Coronary artery (tissue), 2 donors: ENCODE data around the gene MPP4.

ENCODE experiments used
- DNase-seq: peaks from one replicate; pipeline ENCODE4 v3.0.0-alpha.2; 2017; ENCODE audit warnings: low spot score
- H3K27ac ChIP-seq, 2 donors: fragments of 200-600 bp; sonication (generic); one replicate each; pipeline ENCODE4 v1.5.1; 2016 to 2019
- H3K4me3 ChIP-seq: fragments of 200-600 bp; sonication (generic); 2 replicates; pipeline ENCODE4 v1.5.1; 2016; ENCODE audit warnings: mild to moderate bottlenecking, moderate library complexity
- TF ChIP-seq, protein P1 (sequence below): fragments of 200-600 bp; sonication (generic); IDR thresholded peaks from one replicate; pipeline ENCODE4 v1.5.1; 2019; ENCODE audit warnings: antibody characterized with exemption

The MPP4 gene

DNA sequence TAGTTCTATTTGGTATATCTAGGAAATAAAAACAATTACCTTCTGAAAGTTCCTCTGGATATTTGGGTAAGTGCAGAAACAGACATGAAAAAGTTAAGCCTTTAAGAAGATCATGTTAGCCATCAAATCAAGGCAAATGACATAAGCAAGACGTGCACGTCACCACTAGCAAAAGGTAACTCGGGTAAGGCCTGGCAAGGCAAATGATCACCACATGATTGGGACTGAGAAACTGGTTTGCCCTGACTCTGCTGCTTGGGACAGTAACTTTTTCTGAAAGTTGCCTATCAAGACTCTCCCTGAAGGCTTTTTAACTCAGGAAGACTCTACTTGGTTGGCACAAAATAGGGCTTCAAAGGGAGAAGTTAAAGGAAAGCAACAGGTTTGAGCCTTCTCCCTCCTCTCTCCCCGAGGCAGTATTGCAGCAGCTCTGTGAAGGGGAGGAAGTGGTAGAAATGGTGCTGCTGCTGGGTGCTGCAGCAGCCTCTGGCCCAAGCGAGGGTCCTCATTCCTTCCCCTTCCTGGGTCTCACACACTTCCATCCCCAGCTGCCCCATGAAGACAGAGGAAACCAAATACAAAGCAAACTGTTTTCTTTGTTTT is 38.0 kb downstream of the MPP4 start:
- Histone ChIP-seq H3K4me3 (no peak overlapping the region), H3K27ac (no peak overlapping the region)
- no peak for DNase-seq
- TF ChIP-seq, protein P1, sequence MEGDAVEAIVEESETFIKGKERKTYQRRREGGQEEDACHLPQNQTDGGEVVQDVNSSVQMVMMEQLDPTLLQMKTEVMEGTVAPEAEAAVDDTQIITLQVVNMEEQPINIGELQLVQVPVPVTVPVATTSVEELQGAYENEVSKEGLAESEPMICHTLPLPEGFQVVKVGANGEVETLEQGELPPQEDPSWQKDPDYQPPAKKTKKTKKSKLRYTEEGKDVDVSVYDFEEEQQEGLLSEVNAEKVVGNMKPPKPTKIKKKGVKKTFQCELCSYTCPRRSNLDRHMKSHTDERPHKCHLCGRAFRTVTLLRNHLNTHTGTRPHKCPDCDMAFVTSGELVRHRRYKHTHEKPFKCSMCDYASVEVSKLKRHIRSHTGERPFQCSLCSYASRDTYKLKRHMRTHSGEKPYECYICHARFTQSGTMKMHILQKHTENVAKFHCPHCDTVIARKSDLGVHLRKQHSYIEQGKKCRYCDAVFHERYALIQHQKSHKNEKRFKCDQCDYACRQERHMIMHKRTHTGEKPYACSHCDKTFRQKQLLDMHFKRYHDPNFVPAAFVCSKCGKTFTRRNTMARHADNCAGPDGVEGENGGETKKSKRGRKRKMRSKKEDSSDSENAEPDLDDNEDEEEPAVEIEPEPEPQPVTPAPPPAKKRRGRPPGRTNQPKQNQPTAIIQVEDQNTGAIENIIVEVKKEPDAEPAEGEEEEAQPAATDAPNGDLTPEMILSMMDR = no peak

DNA sequence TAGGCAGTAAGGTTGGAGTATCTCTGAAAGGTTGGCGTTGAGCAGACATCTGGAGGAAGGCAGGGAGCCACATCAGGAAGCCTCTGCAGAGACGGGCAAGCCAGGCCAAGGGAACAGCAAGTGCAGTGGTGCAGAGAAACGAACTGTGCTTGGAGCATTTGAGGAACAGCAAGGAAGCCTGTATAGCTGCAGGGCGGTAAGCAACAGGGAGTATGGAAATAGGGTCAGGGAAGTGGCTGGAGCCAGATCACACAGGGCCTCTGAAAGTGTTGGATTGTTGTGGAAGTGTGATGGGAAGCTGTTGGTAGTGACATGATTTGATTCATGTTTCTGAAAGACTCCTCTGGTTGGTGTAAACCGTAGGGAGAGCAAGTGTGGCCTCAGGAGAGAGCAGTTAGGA is 41.7 kb downstream of the MPP4 start:
- no peak for DNase-seq
- H3K4me3 ChIP-seq = no peak overlapping the region
- no peak overlapping the region for H3K27ac ChIP-seq
- TF ChIP-seq, protein P1 = no peak

DNA sequence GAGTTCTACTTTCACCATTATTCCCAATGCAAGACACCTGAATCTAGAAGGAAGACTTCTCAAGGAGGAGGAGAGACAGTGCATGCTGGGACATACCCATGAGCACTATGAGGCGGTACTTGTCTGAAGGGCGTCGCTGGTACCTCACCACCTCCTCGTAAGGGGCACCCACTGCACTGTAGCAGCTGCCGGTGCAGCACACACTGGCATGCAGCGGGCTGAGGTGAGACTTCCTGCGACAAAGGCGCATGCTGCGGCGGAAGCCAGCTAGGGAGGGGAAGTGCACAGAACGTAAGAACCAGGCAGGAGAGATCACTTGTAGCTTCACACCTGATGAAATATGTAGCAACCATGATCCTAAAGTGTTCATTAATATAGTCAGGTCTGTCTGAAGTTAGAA is 42.3 kb downstream of the MPP4 start:
- DNase-seq = no peak
- TF ChIP-seq, protein P1 = no peak
- Histone ChIP-seq H3K4me3 (no peak overlapping the region), H3K27ac (no peak overlapping the region)

DNA sequence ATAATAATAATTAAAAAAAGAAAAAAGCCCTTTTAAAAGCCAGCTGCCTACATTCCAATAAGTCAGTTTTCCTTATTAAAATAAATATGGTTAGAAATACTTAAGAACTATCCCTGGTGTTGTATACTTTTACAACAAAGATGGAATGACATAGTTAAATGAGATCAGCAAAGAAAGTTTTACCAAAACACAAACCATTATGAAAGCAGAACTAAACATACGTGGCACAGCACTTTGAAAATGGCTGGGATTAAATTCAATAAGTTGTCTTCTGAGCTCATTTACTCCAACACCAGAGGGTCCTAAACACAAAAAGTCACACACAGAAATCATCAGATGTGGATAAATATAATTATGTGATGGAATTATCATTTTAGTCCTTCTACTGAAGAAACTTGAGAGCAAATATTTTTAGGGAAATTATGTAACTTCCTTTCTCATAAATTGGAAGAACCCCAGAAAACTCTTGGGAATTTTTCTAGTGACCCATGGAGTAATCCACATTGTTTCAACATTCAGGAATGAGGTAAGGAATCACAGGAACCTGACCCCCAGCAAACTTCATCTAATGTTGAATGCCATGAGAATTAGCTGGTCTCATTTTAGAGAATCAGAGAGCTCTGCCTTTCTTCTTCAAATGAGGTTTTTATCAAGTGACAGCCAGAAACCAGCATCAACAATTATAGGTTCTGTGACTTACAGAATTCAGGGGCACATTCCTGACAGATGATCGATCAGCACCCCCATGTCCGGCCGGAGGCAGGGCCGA is 43.6 kb downstream of the MPP4 start:
- TF ChIP-seq, protein P1 = no peak
- Histone ChIP-seq H3K27ac (peak overlapping the region in 1 of 2 donors; percentile 40), H3K4me3 (no peak overlapping the region)
- DNase-seq = no peak

DNA sequence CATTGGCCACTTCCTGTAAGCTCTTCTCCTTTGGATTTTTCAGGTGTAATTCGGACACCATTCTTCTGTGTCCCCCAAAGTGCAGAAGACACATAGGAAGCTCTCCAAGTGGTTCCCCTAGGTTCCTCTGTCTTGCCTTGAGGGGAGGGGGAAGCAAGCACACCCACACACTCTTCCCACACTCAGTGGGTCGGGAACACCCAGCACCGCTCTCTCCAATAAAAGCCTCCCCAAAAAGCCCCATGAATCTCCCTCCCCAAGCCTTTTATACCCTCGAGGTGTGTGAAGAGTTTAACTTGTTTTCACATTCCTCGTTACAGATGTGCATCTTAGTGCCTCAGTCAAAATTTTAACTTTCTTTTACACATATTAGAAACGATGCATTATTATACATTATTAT is 45.2 kb downstream of the MPP4 start:
- no peak overlapping the region for H3K4me3 ChIP-seq
- TF ChIP-seq, protein P1 = no peak
- no peak for DNase-seq
- H3K27ac ChIP-seq = peak overlapping the region in 1 of 2 donors; percentile 71

DNA sequence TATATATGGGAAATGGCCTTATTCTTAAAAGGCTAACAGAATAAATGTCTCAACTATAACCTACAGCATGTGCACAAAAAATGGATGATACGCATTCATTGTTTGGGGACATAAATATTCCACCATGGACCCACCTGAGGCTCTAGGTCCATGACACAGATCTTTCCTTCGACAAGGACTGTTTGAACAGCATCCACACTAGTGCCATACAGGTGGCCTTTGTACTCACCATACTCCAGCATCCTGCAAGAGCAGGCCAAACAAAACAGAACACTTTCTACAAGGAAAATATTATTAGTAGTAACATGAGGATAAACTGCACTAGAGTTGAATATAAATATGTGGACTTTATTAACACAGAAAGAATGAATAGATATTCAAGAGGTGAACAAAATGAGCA is 49.0 kb downstream of the MPP4 start:
- DNase-seq = no peak
- H3K4me3 ChIP-seq = no peak overlapping the region
- no peak overlapping the region for H3K27ac ChIP-seq
- TF ChIP-seq, protein P1 = no peak

DNA sequence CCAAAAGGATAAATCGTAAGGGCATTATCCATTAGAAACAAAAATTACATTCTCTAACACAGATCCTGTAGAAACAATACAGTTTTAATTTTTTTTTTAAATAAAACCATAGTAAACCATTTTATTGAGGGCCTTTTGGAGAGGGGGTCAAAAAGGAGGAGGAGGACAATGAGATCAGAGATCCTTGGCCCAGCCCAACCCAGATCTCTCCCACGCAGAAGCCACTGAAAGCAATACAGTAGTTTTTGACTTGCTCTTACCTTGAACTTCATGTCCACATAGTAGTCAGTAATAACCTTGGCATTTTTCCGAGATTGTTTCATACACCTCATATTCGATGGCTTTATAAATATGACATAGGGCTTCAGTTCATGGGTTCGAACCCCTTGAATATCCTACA is 51.0 kb downstream of the MPP4 start:
- TF ChIP-seq, protein P1 = no peak
- H3K4me3 ChIP-seq = no peak overlapping the region
- H3K27ac ChIP-seq = no peak overlapping the region
- no peak for DNase-seq
